ENCODE data around the gene SCD5. TPM values are rescaled to one million over a fixed set of nuclear protein-coding genes. Genes with fewer than 3 reads are reported as not detected.

The SCD5 gene
- total and polyA plus RNA-seq, 3 experiments from 2014 or later, result 2.6 to 6.3 (median 6.2) TPM

- CTCF ChIA-PET, result no interaction called here
- peaks cover 0 to 4% (median 0%) of the 10 kb centered on the region in 3 donors for H3K36me3 Mint-ChIP-seq
- Histone ChIP-seq H3K36me3 (ENCODE audit: insufficient read depth, low read length) (no peaks in the 10 kb centered on the region), H3K9me3 (ENCODE audit: low read length) (no peaks in the 10 kb centered on the region), H3K4me3 (ENCODE audit: low read length) (no peak overlapping the region), H3K27ac (ENCODE audit: low read depth, low read length) (no peak overlapping the region), H3K27me3 (ENCODE audit: insufficient read depth, low read length, poor library complexity, severe bottlenecking) (no peaks in the 10 kb centered on the region), H3K4me1 (ENCODE audit: insufficient read depth, low read length) (peaks cover 9% of the 10 kb centered on the region)
- no peaks in the 10 kb centered on the region for H3K9me3 Mint-ChIP-seq
- no peak overlapping the region for H3K4me3 Mint-ChIP-seq
- no peak for DNase-seq
- POLR2A ChIA-PET, result no interaction called here
- peaks cover 9 to 13% (median 9%) of the 10 kb centered on the region in 3 donors for H3K4me1 Mint-ChIP-seq
- H3K27me3 Mint-ChIP-seq, result peaks cover 7 to 28% of the 10 kb centered on the region in 2 donors
- H3K27ac Mint-ChIP-seq, result no peak overlapping the region
Observed at GRCh38 chr4:82802911-82803310, 4.3 kb upstream of the SCD5 start.

GRCh38 chr4:82801910-82802521 lies 3.4 kb upstream of the SCD5 start:
- no peaks in the 10 kb centered on the region for H3K9me3 Mint-ChIP-seq
- no peak overlapping the region for H3K27ac ChIP-seq (ENCODE audit: low read depth, low read length)
- H3K27me3 ChIP-seq (ENCODE audit: insufficient read depth, low read length, poor library complexity, severe bottlenecking), result no peaks in the 10 kb centered on the region
- H3K9me3 ChIP-seq (ENCODE audit: low read length), result no peaks in the 10 kb centered on the region
- peaks cover 0 to 4% (median 0%) of the 10 kb centered on the region in 3 donors for H3K36me3 Mint-ChIP-seq
- H3K36me3 ChIP-seq (ENCODE audit: insufficient read depth, low read length), result no peaks in the 10 kb centered on the region
- no peak overlapping the region for H3K4me3 ChIP-seq (ENCODE audit: low read length)
- H3K27me3 Mint-ChIP-seq, result peaks cover 12 to 25% of the 10 kb centered on the region in 2 donors
- no peak overlapping the region for H3K4me3 Mint-ChIP-seq
- no peak for DNase-seq
- CTCF ChIA-PET, result no interaction called here
- H3K27ac Mint-ChIP-seq, result peak overlapping the region in 1 of 8 donors; percentile 12
- peaks cover 16 to 20% (median 16%) of the 10 kb centered on the region in 3 donors for H3K4me1 Mint-ChIP-seq
- peaks cover 9% of the 10 kb centered on the region for H3K4me1 ChIP-seq (ENCODE audit: insufficient read depth, low read length)
- POLR2A ChIA-PET, result no interaction called here

- Mint-ChIP-seq H3K27ac (peak overlapping the region in 5 of 8 donors; percentile 10 to 74 (median 57)), H3K27me3 (peaks cover 14 to 24% of the 10 kb centered on the region in 2 donors), H3K9me3 (no peaks in the 10 kb centered on the region), H3K36me3 (peaks cover 0 to 4% (median 0%) of the 10 kb centered on the region in 3 donors), H3K4me1 (peaks cover 19 to 30% (median 22%) of the 10 kb centered on the region in 3 donors), H3K4me3 (peak overlapping the region; percentile 79 to 95 (median 86))
- Histone ChIP-seq H3K4me3 (ENCODE audit: low read length) (peak overlapping the region; percentile 55), H3K27me3 (ENCODE audit: insufficient read depth, low read length, poor library complexity, severe bottlenecking) (no peaks in the 10 kb centered on the region), H3K9me3 (ENCODE audit: low read length) (no peaks in the 10 kb centered on the region), H3K27ac (ENCODE audit: low read depth, low read length) (no peak overlapping the region), H3K4me1 (ENCODE audit: insufficient read depth, low read length) (peaks cover 9% of the 10 kb centered on the region), H3K36me3 (ENCODE audit: insufficient read depth, low read length) (no peaks in the 10 kb centered on the region)
- ChIA-PET POLR2A (interaction anchor here (0.5 to 1.0 kb wide), 5 partner anchors 26 to 370 kb away, joined by 3 to 6 read pairs (median 4); no protein-coding TSS in a partner anchor), CTCF (interaction anchor here (1.4 kb wide), 1 partner anchor 370 kb away, joined by 3 read pairs; no protein-coding TSS in a partner anchor)
- DNase-seq, result peak in 1 of 5 donors; percentile 3
Observed at GRCh38 chr4:82799006-82799881, 648 bp upstream of the SCD5 start.

- POLR2A ChIA-PET, result interaction anchor here (0.5 to 0.6 kb wide), 2 partner anchors 9 to 370 kb away, joined by 3 read pairs; no protein-coding TSS in a partner anchor
- peak in 3 of 5 donors; percentile 2 to 47 (median 6) for DNase-seq
- Histone ChIP-seq H3K9me3 (ENCODE audit: low read length) (no peaks in the 10 kb centered on the region), H3K27me3 (ENCODE audit: insufficient read depth, low read length, poor library complexity, severe bottlenecking) (no peaks in the 10 kb centered on the region), H3K36me3 (ENCODE audit: insufficient read depth, low read length) (no peaks in the 10 kb centered on the region), H3K4me3 (ENCODE audit: low read length) (no peak overlapping the region), H3K27ac (ENCODE audit: low read depth, low read length) (no peak overlapping the region), H3K4me1 (ENCODE audit: insufficient read depth, low read length) (peaks cover 9% of the 10 kb centered on the region)
- H3K4me3 Mint-ChIP-seq, result peak overlapping the region; percentile 77 to 94 (median 86)
- CTCF ChIA-PET, result no interaction called here
- peaks cover 19 to 34% (median 22%) of the 10 kb centered on the region in 3 donors for H3K4me1 Mint-ChIP-seq
- H3K27ac Mint-ChIP-seq, result peak overlapping the region in 3 of 8 donors; percentile 47 to 59 (median 56)
- peaks cover 14 to 21% of the 10 kb centered on the region in 2 donors for H3K27me3 Mint-ChIP-seq
- no peaks in the 10 kb centered on the region for H3K9me3 Mint-ChIP-seq
- peaks cover 0 to 4% (median 0%) of the 10 kb centered on the region in 3 donors for H3K36me3 Mint-ChIP-seq
Observed at GRCh38 chr4:82797405-82798111, 1.0 kb downstream of the SCD5 start.

- DNase-seq, result no peak
- Histone ChIP-seq H3K36me3 (ENCODE audit: insufficient read depth, low read length) (no peaks in the 10 kb centered on the region), H3K9me3 (ENCODE audit: low read length) (no peaks in the 10 kb centered on the region), H3K27ac (ENCODE audit: low read depth, low read length) (no peak overlapping the region), H3K27me3 (ENCODE audit: insufficient read depth, low read length, poor library complexity, severe bottlenecking) (no peaks in the 10 kb centered on the region), H3K4me1 (ENCODE audit: insufficient read depth, low read length) (peaks cover 9% of the 10 kb centered on the region), H3K4me3 (ENCODE audit: low read length) (no peak overlapping the region)
- Mint-ChIP-seq H3K4me1 (peaks cover 19 to 34% (median 22%) of the 10 kb centered on the region in 3 donors), H3K4me3 (peak overlapping the region; percentile 77 to 94 (median 86)), H3K27me3 (peaks cover 14 to 16% of the 10 kb centered on the region in 2 donors), H3K36me3 (peaks cover 0 to 4% (median 0%) of the 10 kb centered on the region in 3 donors), H3K9me3 (no peaks in the 10 kb centered on the region), H3K27ac (no peak overlapping the region)
- POLR2A ChIA-PET, result no interaction called here
- CTCF ChIA-PET, result no interaction called here
Observed at GRCh38 chr4:82797040-82797404, 1.6 kb downstream of the SCD5 start.

- Mint-ChIP-seq H3K27me3 (peaks cover 0 to 11% of the 10 kb centered on the region in 2 donors), H3K27ac (no peak overlapping the region), H3K4me1 (peaks cover 10 to 21% (median 16%) of the 10 kb centered on the region in 3 donors), H3K9me3 (no peaks in the 10 kb centered on the region), H3K4me3 (no peak overlapping the region), H3K36me3 (no peaks in the 10 kb centered on the region)
- H3K27ac ChIP-seq (ENCODE audit: low read depth, low read length), result no peak overlapping the region
- H3K9me3 ChIP-seq (ENCODE audit: low read length), result no peaks in the 10 kb centered on the region
- H3K36me3 ChIP-seq (ENCODE audit: insufficient read depth, low read length), result no peaks in the 10 kb centered on the region
- H3K4me3 ChIP-seq (ENCODE audit: low read length), result no peak overlapping the region
- ChIA-PET CTCF (no interaction called here), POLR2A (no interaction called here)
- DNase-seq, result no peak
- H3K27me3 ChIP-seq (ENCODE audit: insufficient read depth, low read length, poor library complexity, severe bottlenecking), result no peaks in the 10 kb centered on the region
- no peaks in the 10 kb centered on the region for H3K4me1 ChIP-seq (ENCODE audit: insufficient read depth, low read length)
Observed at GRCh38 chr4:82792912-82793649, 5.5 kb downstream of the SCD5 start.

- POLR2A ChIA-PET, result no interaction called here
- no peaks in the 10 kb centered on the region for H3K36me3 ChIP-seq (ENCODE audit: insufficient read depth, low read length)
- H3K27me3 ChIP-seq (ENCODE audit: insufficient read depth, low read length, poor library complexity, severe bottlenecking), result no peaks in the 10 kb centered on the region
- Mint-ChIP-seq H3K27ac (peak overlapping the region in 2 of 8 donors; percentile 1 to 7), H3K4me1 (peaks cover 0 to 8% (median 3%) of the 10 kb centered on the region in 3 donors), H3K27me3 (peaks cover 0 to 5% of the 10 kb centered on the region in 2 donors), H3K9me3 (no peaks in the 10 kb centered on the region), H3K36me3 (no peaks in the 10 kb centered on the region), H3K4me3 (no peak overlapping the region)
- no peak overlapping the region for H3K4me3 ChIP-seq (ENCODE audit: low read length)
- no peaks in the 10 kb centered on the region for H3K4me1 ChIP-seq (ENCODE audit: insufficient read depth, low read length)
- no peak for DNase-seq
- CTCF ChIA-PET, result no interaction called here
- no peak overlapping the region for H3K27ac ChIP-seq (ENCODE audit: low read depth, low read length)
- H3K9me3 ChIP-seq (ENCODE audit: low read length), result no peaks in the 10 kb centered on the region
Observed at GRCh38 chr4:82791179-82791578, 7.4 kb downstream of the SCD5 start.

All from CD8-positive, alpha-beta memory T cell (primary cell).